ENCODE data around the gene TSEN15.
"Not testable (repeated sequence)": the region's sequence is repeated elsewhere in the genome, so short reads cannot be mapped to it uniquely, and the experiment has no call there.

Gene TSEN15

GRCh38 chr1:184096005-184096404 lies 44.5 kb downstream of the TSEN15 start:
- no peak overlapping the region for H3K4me3 ChIP-seq (ENCODE audit: low read depth, low read length)

GRCh38 chr1:184096580-184096979 lies 45.0 kb downstream of the TSEN15 start:
- H3K4me3 ChIP-seq (ENCODE audit: low read depth, low read length): not testable (repeated sequence)

GRCh38 chr1:184101141-184101540 lies 49.6 kb downstream of the TSEN15 start:
- no peak overlapping the region for H3K4me3 ChIP-seq (ENCODE audit: low read depth, low read length)

- H3K4me3 ChIP-seq (ENCODE audit: low read depth, low read length): no peak overlapping the region
Observed at GRCh38 chr1:184101571-184101970, 50.0 kb downstream of the TSEN15 start.

GRCh38 chr1:184110272-184111204 lies 59.0 kb downstream of the TSEN15 start:
- no peak overlapping the region for H3K4me3 ChIP-seq (ENCODE audit: low read depth, low read length)

- H3K4me3 ChIP-seq (ENCODE audit: low read depth, low read length): no peak overlapping the region
Observed at GRCh38 chr1:184112176-184112948, 60.8 kb downstream of the TSEN15 start.

GRCh38 chr1:184113251-184113650 lies 61.7 kb downstream of the TSEN15 start:
- H3K4me3 ChIP-seq (ENCODE audit: low read depth, low read length): no peak overlapping the region

- no peak overlapping the region for H3K4me3 ChIP-seq (ENCODE audit: low read depth, low read length)
Observed at GRCh38 chr1:184114818-184115398, 63.4 kb downstream of the TSEN15 start.

GRCh38 chr1:184116287-184116686 lies 64.8 kb downstream of the TSEN15 start:
- H3K4me3 ChIP-seq (ENCODE audit: low read depth, low read length): no peak overlapping the region

GRCh38 chr1:184118046-184118445 lies 66.5 kb downstream of the TSEN15 start:
- no peak overlapping the region for H3K4me3 ChIP-seq (ENCODE audit: low read depth, low read length)
